GM18909 (cell line): ENCODE measurements around the gene SLC27A2.

Experiments
- ATAC-seq: cut with Tn5 transposase; IDR thresholded peaks from one replicate; pipeline ENCODE4 v1.9.1; 2021; ENCODE audit warnings: mild to moderate bottlenecking; ENCODE audit not compliant: unreplicated experiment, poor library complexity

The SLC27A2 gene

GRCh38 chr15:50233192-50233736 lies 51.3 kb downstream of the SLC27A2 start:
- no peak for ATAC-seq

GRCh38 chr15:50234764-50235163 lies 52.8 kb downstream of the SLC27A2 start:
- ATAC-seq, result no peak

GRCh38 chr15:50235794-50236193 lies 53.8 kb downstream of the SLC27A2 start:
- ATAC-seq, result no peak

- ATAC-seq, result no peak
Observed at GRCh38 chr15:50236433-50236832, 54.4 kb downstream of the SLC27A2 start.

GRCh38 chr15:50238255-50238654 lies 56.3 kb downstream of the SLC27A2 start:
- no peak for ATAC-seq

- no peak for ATAC-seq
Observed at GRCh38 chr15:50241684-50242450, 59.9 kb downstream of the SLC27A2 start.

GRCh38 chr15:50244153-50244552 lies 62.2 kb downstream of the SLC27A2 start:
- no peak for ATAC-seq

GRCh38 chr15:50244959-50245624 lies 63.1 kb downstream of the SLC27A2 start:
- ATAC-seq, result no peak

GRCh38 chr15:50246631-50247030 lies 64.6 kb downstream of the SLC27A2 start:
- ATAC-seq, result no peak

GRCh38 chr15:50247819-50248655 lies 66.0 kb downstream of the SLC27A2 start:
- ATAC-seq, result peak; percentile 97

- ATAC-seq, result no peak
Observed at GRCh38 chr15:50248994-50249582, 67.1 kb downstream of the SLC27A2 start.

- ATAC-seq, result no peak
Observed at GRCh38 chr15:50249704-50250103, 67.7 kb downstream of the SLC27A2 start.

- no peak for ATAC-seq
Observed at GRCh38 chr15:50250760-50251394, 68.9 kb downstream of the SLC27A2 start.

- ATAC-seq, result no peak
Observed at GRCh38 chr15:50251638-50252182, 69.7 kb downstream of the SLC27A2 start.

- no peak for ATAC-seq
Observed at GRCh38 chr15:50252556-50252955, 70.6 kb downstream of the SLC27A2 start.

GRCh38 chr15:50256188-50257041 lies 74.4 kb downstream of the SLC27A2 start:
- ATAC-seq, result no peak

GRCh38 chr15:50257332-50257731 lies 75.3 kb downstream of the SLC27A2 start:
- ATAC-seq, result no peak

- ATAC-seq, result no peak
Observed at GRCh38 chr15:50257924-50258323, 75.9 kb downstream of the SLC27A2 start.

GRCh38 chr15:50259276-50259675 lies 77.3 kb downstream of the SLC27A2 start:
- ATAC-seq, result no peak
